ENCODE measurements around the gene CCDC178. TPM values are rescaled to one million over a fixed set of nuclear protein-coding genes. Genes with fewer than 3 reads are reported as not detected.
A peak's percentile ranks its signal among the peaks of the same experiment; 100 is the strongest.

Gene CCDC178
- polyA plus RNA-seq, 1 donor from 2014 or later, result not detected

- H3K9me2 ChIP-seq (ENCODE audit: insufficient read depth, low read length), result no peaks in the 10 kb centered on the region
- no peak overlapping the region for H3K9ac ChIP-seq (ENCODE audit: low read length)
- no peaks in the 10 kb centered on the region for H3F3A ChIP-seq (ENCODE audit: insufficient read depth, low read length, poor library complexity, severe bottlenecking)
- no peak overlapping the region for H2AFZ ChIP-seq (ENCODE audit: low read depth, low read length)
- no peaks in the 10 kb centered on the region for H3K79me2 ChIP-seq (replicated peaks; ENCODE audit: insufficient read depth, low read length)
- H3K4me2 ChIP-seq (ENCODE audit: low read length), result no peak overlapping the region
- H3K27ac ChIP-seq (ENCODE audit: low read length), result no peak overlapping the region
- H3K9me3 ChIP-seq (ENCODE audit: low read length), result no peaks in the 10 kb centered on the region
- H3K4me3 ChIP-seq (ENCODE audit: low read length), result no peak overlapping the region
- TF ChIP-seq TAF1 (IDR thresholded peaks at IDR 0.05; ENCODE audit: low read depth) (no peak), EP300 (conservative IDR thresholded peaks at IDR 0.05; ENCODE audit: poor library complexity, severe bottlenecking) (no peak), REST (IDR thresholded peaks at IDR 0.05; ENCODE audit: borderline replicate concordance) (no peak), MXI1 (conservative IDR thresholded peaks at IDR 0.05; ENCODE audit: poor library complexity, severe bottlenecking) (no peak), CTCF (IDR thresholded peaks at IDR 0.05; ENCODE audit: poor library complexity, severe bottlenecking) (no peak), RAD21 (conservative IDR thresholded peaks at IDR 0.05) (no peak), SMC3 (conservative IDR thresholded peaks at IDR 0.05; ENCODE audit: poor library complexity) (no peak), POLR2AphosphoS5 (IDR thresholded peaks at IDR 0.05) (no peak), EZH2 (IDR thresholded peaks at IDR 0.05; ENCODE audit: borderline replicate concordance, insufficient read depth, low read length, poor library complexity, severe bottlenecking) (no peak)
- no peaks in the 10 kb centered on the region for H3K36me3 ChIP-seq (ENCODE audit: insufficient read depth, low read length)
- no peaks in the 10 kb centered on the region for H4K20me1 ChIP-seq (ENCODE audit: insufficient read depth)
- H3K27me3 ChIP-seq (ENCODE audit: insufficient read depth, low read depth, low read length), result no peaks in the 10 kb centered on the region
These were observed 201.2 kb downstream of the CCDC178 start for GRCh38 chr18:33239298-33239697.

GRCh38 chr18:33232318-33232626 is 208.2 kb downstream of the CCDC178 start:
- Histone ChIP-seq H3K27ac (ENCODE audit: low read length) (no peak overlapping the region), H3K9me2 (ENCODE audit: insufficient read depth, low read length) (no peaks in the 10 kb centered on the region), H3F3A (ENCODE audit: insufficient read depth, low read length, poor library complexity, severe bottlenecking) (no peaks in the 10 kb centered on the region), H3K79me2 (replicated peaks; ENCODE audit: insufficient read depth, low read length) (no peaks in the 10 kb centered on the region), H2AFZ (ENCODE audit: low read depth, low read length) (no peak overlapping the region), H3K9ac (ENCODE audit: low read length) (no peak overlapping the region), H3K4me3 (ENCODE audit: low read length) (no peak overlapping the region), H3K36me3 (ENCODE audit: insufficient read depth, low read length) (no peaks in the 10 kb centered on the region), H4K20me1 (ENCODE audit: insufficient read depth) (no peaks in the 10 kb centered on the region), H3K9me3 (ENCODE audit: low read length) (no peaks in the 10 kb centered on the region), H3K27me3 (ENCODE audit: insufficient read depth, low read depth, low read length) (no peaks in the 10 kb centered on the region), H3K4me2 (ENCODE audit: low read length) (no peak overlapping the region)
- TF ChIP-seq SMC3 (conservative IDR thresholded peaks at IDR 0.05; ENCODE audit: poor library complexity) (peak; percentile 13), POLR2AphosphoS5 (IDR thresholded peaks at IDR 0.05) (no peak)
